Neutrophil (primary cell): ENCODE results near the gene VWA8.

Experiments used
- H3K27ac ChIP-seq: fragments of 200-600 bp; sonication (generic); 2 replicates; pipeline ENCODE4 v1.5.1; 2016; ENCODE audit warnings: mild to moderate bottlenecking, moderate library complexity
- H3K27me3 ChIP-seq: fragments of 200-600 bp; sonication (generic); 2 replicates; pipeline ENCODE4 v1.6.0; 2016; ENCODE audit warnings: mild to moderate bottlenecking
- H3K36me3 ChIP-seq: fragments of 200-600 bp; sonication (generic); 2 replicates; pipeline ENCODE4 v1.5.1; 2017
- H3K4me1 ChIP-seq, 2 experiments: fragments of 200-600 bp in 1 of 2; sonication (generic) in 1 of 2; 1 replicate in 1 of 2; 2 replicates in 1 of 2; pipeline versions ENCODE4 v1.5.1 to v1.6.1; 2013 to 2016; ENCODE audit warnings: low read depth in 1 of 2, low read length in 1 of 2, mild to moderate bottlenecking in 1 of 2, moderate library complexity in 1 of 2; ENCODE audit not compliant: control insufficient read depth in 1 of 2, insufficient read depth in 1 of 2
- H3K4me3 ChIP-seq, 2 experiments: fragments of 200-600 bp in 1 of 2; sonication (generic) in 1 of 2; 1 replicate in 1 of 2; 2 replicates in 1 of 2; pipeline ENCODE4 v1.5.1; 2013 to 2016; ENCODE audit warnings: low read depth in 1 of 2, low read length in 1 of 2, mild to moderate bottlenecking in 1 of 2, moderate library complexity in 1 of 2
- H3K9me3 ChIP-seq: fragments of 200-600 bp; sonication (generic); 2 replicates; pipeline ENCODE4 v1.5.1; 2016
- CTCF ChIP-seq: fragments of 200-600 bp; sonication (generic); IDR thresholded peaks from 2 replicates; pipeline ENCODE4 v1.5.1; 2016; ENCODE audit warnings: antibody characterized with exemption

The VWA8 gene

GRCh38 chr13:41674246-41674645, 286.7 kb downstream of the VWA8 start:
- H3K4me3 ChIP-seq, result no peak overlapping the region
- no peaks in the 10 kb centered on the region for H3K36me3 ChIP-seq
- no peaks in the 10 kb centered on the region for H3K9me3 ChIP-seq
- no peak overlapping the region for H3K27ac ChIP-seq
- no peaks in the 10 kb centered on the region for H3K27me3 ChIP-seq
- TF ChIP-seq CTCF, result no peak
- H3K4me1 ChIP-seq, result no peaks in the 10 kb centered on the region

GRCh38 chr13:41673640-41674039, 287.3 kb downstream of the VWA8 start:
- no peaks in the 10 kb centered on the region for H3K9me3 ChIP-seq
- H3K4me1 ChIP-seq, result no peaks in the 10 kb centered on the region
- no peak for TF ChIP-seq CTCF
- H3K27me3 ChIP-seq, result no peaks in the 10 kb centered on the region
- no peak overlapping the region for H3K4me3 ChIP-seq
- no peaks in the 10 kb centered on the region for H3K36me3 ChIP-seq
- H3K27ac ChIP-seq, result no peak overlapping the region

GRCh38 chr13:41670873-41671443, 290.0 kb downstream of the VWA8 start:
- Histone ChIP-seq H3K4me3 (no peak overlapping the region), H3K4me1 (no peaks in the 10 kb centered on the region), H3K36me3 (no peaks in the 10 kb centered on the region), H3K27me3 (no peaks in the 10 kb centered on the region), H3K27ac (no peak overlapping the region), H3K9me3 (no peaks in the 10 kb centered on the region)
- TF ChIP-seq CTCF, result no peak

- H3K36me3 ChIP-seq, result no peaks in the 10 kb centered on the region
- no peaks in the 10 kb centered on the region for H3K9me3 ChIP-seq
- peak; percentile 47 for TF ChIP-seq CTCF
- H3K27me3 ChIP-seq, result no peaks in the 10 kb centered on the region
- no peak overlapping the region for H3K27ac ChIP-seq
- H3K4me1 ChIP-seq, result no peaks in the 10 kb centered on the region
- no peak overlapping the region for H3K4me3 ChIP-seq
Measured at GRCh38 chr13:41668130-41668757, 292.7 kb downstream of the VWA8 start.

- Histone ChIP-seq H3K27ac (no peak overlapping the region), H3K36me3 (no peaks in the 10 kb centered on the region), H3K9me3 (no peaks in the 10 kb centered on the region), H3K27me3 (no peaks in the 10 kb centered on the region), H3K4me1 (no peaks in the 10 kb centered on the region), H3K4me3 (no peak overlapping the region)
- no peak for TF ChIP-seq CTCF
Measured at GRCh38 chr13:41666644-41667043, 294.3 kb downstream of the VWA8 start.
